GM18870 (cell line): ENCODE data around the gene STAT6.
"Not testable (repeated sequence)": the region's sequence is repeated elsewhere in the genome, so short reads cannot be mapped to it uniquely, and the experiment has no call there.

Experiments used
- ATAC-seq: cut with Tn5 transposase; IDR thresholded peaks from one replicate; pipeline ENCODE4 v1.9.1; 2021; ENCODE audit warnings: moderate library complexity; ENCODE audit not compliant: unreplicated experiment

The STAT6 gene

DNA sequence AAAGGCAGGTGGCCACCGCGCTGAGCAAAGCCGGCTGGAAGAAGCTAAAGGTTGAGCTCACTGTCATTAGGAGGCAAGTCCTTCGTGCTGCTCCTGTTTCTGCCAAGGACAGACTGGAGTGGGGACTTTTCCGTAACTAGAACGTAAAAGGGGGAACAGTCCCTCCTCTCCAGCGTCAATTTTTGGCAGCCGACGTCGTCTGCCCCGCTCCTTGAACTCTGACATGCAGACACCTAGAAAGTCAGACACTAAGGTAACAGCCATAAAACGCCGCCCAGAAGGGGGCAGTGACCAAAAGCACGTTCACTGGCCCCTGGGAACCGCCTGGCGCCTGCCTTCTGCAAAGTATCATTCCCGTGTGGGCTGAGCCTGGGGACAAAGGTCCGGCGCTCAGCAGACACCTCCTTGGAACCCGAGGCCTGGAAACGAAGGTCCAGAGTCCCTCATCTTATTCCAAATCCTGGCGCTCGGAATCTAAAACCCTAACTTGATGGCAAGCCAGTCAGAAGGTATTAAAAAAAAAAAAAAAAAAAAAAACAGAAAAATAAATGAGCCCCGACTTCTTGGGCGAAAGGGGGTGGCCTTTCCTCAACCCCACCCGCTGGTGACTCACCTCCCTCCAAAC lies 16.1 kb upstream of the STAT6 start:
- no peak for ATAC-seq

GRCh38 chr12:57126561-57126960 lies 15.4 kb upstream of the STAT6 start:
- no peak for ATAC-seq

GRCh38 chr12:57126061-57126460 lies 14.9 kb upstream of the STAT6 start:
- ATAC-seq: no peak

DNA sequence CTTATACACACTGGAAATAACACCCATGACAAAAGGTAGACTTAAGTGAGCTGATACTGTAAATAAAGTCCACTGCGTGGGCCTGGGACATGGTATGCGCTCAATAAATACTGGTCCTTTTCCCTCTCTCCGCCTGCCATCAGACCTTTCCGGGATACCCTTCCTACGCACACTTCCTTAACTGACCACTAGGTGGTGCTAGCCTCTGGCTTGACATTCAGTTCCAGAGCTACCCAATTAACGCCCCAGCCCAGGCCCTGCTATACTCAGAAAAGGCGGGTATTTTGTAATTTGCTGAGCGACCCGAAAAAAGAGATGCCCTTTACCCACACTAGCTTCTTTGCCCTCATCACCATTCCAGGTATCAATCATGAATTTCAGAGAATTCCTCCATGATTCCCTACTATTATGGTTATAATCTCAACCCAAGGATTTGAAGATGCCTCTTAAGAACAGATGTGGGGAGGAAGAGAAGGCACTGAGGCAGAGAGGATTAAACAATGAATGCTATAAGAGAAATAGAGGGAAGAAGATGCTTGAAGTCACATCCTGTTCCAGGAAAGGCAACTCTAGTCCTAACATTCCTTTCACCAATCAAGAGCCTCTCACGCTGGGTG lies 13.2 kb upstream of the STAT6 start:
- ATAC-seq: no peak

- ATAC-seq: no peak
These were observed 12.7 kb upstream of the STAT6 start for GRCh38 chr12:57123813-57124212.

DNA sequence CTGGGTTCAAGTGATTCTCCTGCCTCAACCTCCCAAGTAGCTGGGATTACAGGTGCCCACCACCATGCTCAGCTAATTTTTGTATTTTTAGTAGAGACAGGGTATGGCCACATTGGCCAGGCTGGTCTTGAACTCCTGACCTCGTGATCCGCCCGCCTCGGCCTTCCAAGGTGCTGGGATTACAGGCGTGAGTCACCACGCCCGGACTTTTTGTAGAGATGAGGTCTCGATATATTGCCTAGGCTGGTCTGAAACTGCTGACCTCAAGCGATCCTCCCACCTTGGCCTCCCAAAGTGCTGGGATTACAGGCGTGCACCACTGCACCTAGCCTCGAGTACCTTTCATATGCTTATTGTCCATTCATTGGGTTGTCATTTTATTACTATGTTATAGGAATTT lies 9.6 kb upstream of the STAT6 start:
- not testable (repeated sequence) for ATAC-seq

DNA sequence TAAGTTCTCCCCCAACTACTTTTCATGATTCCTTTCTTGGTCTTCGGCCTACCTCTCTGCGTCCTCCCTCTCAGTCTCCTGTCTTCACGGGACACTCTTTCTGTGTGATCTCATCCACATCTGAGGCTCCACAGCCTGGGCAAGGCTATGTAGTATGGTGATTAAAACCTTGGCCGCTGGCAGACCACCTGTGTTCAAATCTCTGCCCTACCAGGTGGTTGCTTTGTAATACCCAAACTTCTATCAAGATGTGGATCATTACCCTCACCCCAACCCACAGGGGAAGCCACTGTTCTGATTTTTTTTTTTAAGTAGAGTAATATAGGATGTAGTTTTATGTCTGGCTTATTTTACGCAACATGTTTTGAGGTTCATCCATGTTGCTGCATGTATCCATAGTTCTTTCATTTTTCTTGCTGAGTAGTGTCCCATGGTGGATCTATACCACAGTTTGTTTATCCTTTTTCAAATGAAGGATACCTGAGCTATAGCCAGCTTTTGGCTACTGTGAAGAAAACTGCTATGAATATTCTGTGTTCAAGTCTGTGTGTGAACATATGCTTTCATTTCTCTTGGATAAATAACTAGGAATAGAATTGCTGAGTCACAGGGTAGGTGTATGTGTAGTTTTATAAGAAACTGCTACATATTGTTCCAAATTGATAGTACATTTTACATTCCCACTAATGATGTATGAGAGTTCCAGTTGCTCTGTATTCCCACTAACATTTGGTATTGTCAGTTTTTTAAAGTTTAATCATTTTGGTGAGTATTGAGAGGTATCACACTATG lies 8.3 kb upstream of the STAT6 start:
- no peak for ATAC-seq

- no peak for ATAC-seq
These were observed 7.6 kb upstream of the STAT6 start for GRCh38 chr12:57118711-57119271.

- ATAC-seq: no peak
These were observed 5.6 kb upstream of the STAT6 start for GRCh38 chr12:57116580-57117281.

GRCh38 chr12:57112492-57113294 lies 1.5 kb upstream of the STAT6 start:
- ATAC-seq: no peak

DNA sequence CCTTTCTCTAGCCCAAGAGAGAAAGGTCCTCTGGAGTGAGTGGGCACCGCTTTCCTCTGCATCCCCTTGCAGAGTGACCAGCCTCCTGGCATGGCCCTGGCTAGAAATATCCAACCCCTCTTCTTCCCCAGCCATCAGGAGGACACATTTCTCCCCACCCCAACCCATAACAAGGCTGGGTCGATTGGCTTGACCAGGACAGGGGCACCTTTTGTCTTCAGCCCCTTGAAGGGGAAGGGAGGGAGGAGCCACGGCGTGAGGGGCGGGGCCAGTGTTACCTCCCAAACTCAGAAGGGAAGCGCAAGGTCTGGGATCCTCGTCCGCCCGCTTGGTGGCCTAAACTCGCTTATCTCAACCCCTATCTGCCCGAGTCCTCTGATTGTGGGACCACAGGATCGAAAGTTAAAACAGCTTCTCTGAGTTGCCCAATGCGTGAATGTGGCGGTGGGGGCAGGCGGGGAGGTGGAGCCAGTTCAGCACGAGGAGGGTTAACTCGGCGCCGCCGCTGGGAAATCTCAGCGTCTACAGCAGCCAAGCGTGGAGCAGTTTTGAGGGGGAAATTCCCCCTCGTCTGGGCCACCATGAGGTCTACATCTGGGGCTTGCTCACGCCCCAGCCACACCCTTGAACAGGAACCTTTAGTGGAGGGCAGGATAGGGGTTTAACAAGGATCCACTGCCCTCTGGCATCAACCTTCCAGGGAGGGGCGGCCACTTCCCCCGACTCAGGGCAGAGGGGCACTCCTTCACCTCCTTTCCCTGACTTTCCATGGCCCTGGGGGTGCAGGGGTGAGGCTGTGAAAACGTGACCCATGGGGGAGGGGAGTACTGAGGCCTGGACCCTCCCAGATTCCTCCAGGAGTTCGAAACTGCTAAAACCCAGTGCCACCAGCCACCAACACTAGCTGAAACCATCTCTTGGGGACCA lies 795 bp downstream of the STAT6 start:
- ATAC-seq: no peak

DNA sequence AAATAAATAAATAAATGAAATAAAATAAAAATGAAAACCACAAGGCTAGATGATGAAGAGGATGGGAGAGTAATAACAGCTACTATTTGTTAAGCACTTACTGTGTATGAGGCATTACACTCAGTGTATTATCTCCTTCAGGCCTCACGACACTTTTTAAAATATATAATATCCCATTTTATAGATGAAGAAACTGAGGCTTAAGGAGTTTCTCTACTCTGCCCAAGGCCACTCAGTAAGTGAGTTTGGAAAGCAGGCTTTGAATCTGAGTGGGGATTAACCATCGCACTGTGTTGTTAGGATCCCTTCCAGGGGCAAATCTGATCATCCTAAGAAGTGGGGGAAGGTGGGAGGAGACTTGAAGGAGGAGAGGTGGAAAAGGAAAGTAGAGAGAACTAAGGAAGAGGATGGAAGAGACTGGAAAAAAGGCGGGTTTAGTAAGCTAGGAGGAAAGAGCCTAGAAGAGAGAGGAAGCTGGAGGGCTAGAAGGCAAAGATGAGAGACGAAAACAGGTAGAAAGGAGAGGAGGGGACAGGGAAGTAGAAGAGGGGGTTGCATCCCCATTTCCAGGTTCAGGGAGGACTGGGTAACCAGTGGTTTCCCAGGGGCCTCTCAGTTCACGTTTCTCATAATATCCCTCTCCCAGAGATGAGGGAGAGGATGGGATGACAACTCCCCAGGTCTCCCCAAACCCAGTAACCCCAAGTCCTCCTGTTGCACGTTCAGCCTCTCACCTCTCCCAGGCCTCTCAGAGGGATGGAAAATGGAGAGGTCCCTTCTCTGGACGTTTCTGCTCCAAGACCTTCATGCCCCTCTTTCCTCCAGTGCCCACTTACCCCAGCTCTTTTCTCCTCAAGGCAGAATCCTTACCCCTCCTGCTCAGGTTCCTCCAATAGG lies 1.7 kb downstream of the STAT6 start:
- ATAC-seq: no peak

GRCh38 chr12:57107456-57108155 lies 3.6 kb downstream of the STAT6 start:
- no peak for ATAC-seq

- ATAC-seq: no peak
These were observed 5.0 kb downstream of the STAT6 start for GRCh38 chr12:57106021-57106708.

- ATAC-seq: no peak
These were observed 6.0 kb downstream of the STAT6 start for GRCh38 chr12:57105011-57105753.

- no peak for ATAC-seq
These were observed 6.8 kb downstream of the STAT6 start for GRCh38 chr12:57104292-57104910.
